ENCODE measurements around the gene PNMA8C. TPM values are rescaled to one million over a fixed set of nuclear protein-coding genes. Genes with fewer than 3 reads are reported as not detected.
A peak's percentile ranks its signal among the peaks of the same experiment; 100 is the strongest.

Gene PNMA8C
- total RNA-seq, 1 donor from 2014 or later = 2.0 TPM

DNA sequence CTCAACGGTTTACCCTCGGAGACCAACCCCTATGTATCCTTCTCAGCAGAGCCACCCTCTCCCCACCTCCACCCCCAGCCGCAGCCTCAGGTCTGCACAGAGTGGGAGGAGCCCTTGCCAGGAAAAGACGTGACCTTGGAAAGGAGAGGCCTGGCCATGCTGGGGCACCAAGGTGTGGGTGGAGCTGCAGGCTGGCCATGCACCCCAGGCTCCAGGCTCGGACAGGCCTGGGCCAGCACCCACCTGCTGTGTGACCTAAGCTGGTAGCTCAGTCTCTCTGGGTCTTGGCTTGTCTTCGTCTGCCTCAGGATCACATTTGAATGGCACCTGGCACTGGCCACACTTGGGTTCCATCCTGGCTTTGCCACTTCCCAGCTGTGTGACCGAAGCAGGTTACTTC, 44.9 kb downstream of the PNMA8C start:
- peak; percentile 52 for DNase-seq (ENCODE audit: extremely low spot score, unreplicated experiment)
- no peak overlapping the region for H3K27ac Mint-ChIP-seq
- H3K27me3 Mint-ChIP-seq = no peaks in the 10 kb centered on the region
- peaks cover 54% of the 10 kb centered on the region for H3K36me3 Mint-ChIP-seq
- no peak overlapping the region for H3K4me3 Mint-ChIP-seq
- no peaks in the 10 kb centered on the region for H3K4me1 Mint-ChIP-seq (ENCODE audit: unreplicated experiment)
- no peaks in the 10 kb centered on the region for H3K9me3 Mint-ChIP-seq
- TF ChIP-seq, protein P1, sequence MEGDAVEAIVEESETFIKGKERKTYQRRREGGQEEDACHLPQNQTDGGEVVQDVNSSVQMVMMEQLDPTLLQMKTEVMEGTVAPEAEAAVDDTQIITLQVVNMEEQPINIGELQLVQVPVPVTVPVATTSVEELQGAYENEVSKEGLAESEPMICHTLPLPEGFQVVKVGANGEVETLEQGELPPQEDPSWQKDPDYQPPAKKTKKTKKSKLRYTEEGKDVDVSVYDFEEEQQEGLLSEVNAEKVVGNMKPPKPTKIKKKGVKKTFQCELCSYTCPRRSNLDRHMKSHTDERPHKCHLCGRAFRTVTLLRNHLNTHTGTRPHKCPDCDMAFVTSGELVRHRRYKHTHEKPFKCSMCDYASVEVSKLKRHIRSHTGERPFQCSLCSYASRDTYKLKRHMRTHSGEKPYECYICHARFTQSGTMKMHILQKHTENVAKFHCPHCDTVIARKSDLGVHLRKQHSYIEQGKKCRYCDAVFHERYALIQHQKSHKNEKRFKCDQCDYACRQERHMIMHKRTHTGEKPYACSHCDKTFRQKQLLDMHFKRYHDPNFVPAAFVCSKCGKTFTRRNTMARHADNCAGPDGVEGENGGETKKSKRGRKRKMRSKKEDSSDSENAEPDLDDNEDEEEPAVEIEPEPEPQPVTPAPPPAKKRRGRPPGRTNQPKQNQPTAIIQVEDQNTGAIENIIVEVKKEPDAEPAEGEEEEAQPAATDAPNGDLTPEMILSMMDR (conservative IDR thresholded peaks at IDR 0.05) = no peak

DNA sequence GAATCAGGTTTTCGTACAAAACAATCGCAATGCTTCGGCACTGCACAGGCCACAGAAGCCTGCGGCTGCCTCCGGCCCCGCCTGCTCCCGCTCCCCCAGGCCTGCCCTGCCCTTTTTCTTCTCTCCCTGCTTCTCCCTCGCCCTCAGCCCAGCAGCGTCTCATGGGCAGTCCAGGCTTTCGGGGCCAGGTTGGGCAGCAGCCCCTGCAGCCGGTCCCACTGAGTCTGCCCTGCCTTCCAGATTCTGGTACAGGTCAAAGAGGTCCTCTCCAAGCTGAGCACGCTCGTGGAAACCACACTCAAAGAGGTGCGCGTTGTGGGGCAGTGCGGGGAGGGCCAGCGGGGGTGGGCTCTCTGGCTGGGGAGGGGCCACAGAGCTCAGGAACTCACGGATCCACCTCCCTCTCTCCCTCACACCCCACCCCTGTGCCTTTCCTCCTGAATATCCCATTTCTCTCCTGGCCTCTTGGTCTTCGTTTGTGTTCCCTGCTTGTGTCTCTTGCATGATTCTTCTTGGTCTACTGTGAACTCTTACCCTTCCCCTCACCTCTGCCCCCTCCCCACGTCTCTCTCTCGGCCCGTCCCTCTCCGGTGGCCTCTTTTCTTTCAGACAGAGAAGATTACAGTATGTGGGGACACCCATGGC, 45.4 kb downstream of the PNMA8C start:
- peak; percentile 57 for DNase-seq (ENCODE audit: extremely low spot score, unreplicated experiment)
- no peaks in the 10 kb centered on the region for H3K4me1 Mint-ChIP-seq (ENCODE audit: unreplicated experiment)
- TF ChIP-seq, protein P1 (conservative IDR thresholded peaks at IDR 0.05) = no peak
- H3K27ac Mint-ChIP-seq = no peak overlapping the region
- no peaks in the 10 kb centered on the region for H3K9me3 Mint-ChIP-seq
- H3K4me3 Mint-ChIP-seq = no peak overlapping the region
- H3K27me3 Mint-ChIP-seq = no peaks in the 10 kb centered on the region
- peaks cover 50% of the 10 kb centered on the region for H3K36me3 Mint-ChIP-seq

DNA sequence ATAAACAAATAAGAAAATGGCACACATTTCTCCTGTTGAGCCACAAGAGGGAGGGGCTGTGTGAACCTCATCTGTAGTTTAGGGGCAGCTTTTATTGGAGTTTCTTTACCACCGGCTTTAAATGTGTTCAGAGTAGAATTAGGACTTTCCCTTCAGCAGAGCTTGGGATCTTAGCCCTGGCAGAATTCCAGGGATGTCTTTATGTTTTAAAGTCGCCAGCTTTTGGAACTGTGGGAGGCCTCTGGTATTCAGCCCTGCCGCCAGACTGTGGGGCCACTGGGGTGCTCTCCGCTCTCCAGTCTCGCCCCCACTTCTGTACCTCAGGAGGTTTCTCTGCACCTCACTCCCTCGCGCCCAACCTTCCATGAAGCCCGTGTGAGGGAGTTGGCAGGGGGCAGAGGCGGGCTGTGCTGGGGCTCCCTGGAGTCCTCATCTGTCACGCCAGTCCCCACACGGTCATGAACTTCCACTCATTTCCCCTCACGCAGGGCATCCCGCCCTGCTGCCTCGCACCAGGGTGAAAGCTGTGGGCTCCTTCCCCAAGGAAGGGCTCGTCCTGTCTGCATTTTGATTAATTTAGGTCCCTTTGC, 46.9 kb downstream of the PNMA8C start:
- Mint-ChIP-seq H3K4me1 (ENCODE audit: unreplicated experiment) (no peaks in the 10 kb centered on the region), H3K4me3 (no peak overlapping the region), H3K27ac (no peak overlapping the region), H3K36me3 (peaks cover 49% of the 10 kb centered on the region), H3K27me3 (no peaks in the 10 kb centered on the region), H3K9me3 (no peaks in the 10 kb centered on the region)
- TF ChIP-seq, protein P1 (conservative IDR thresholded peaks at IDR 0.05) = no peak
- DNase-seq (ENCODE audit: extremely low spot score, unreplicated experiment) = peak; percentile 53

DNA sequence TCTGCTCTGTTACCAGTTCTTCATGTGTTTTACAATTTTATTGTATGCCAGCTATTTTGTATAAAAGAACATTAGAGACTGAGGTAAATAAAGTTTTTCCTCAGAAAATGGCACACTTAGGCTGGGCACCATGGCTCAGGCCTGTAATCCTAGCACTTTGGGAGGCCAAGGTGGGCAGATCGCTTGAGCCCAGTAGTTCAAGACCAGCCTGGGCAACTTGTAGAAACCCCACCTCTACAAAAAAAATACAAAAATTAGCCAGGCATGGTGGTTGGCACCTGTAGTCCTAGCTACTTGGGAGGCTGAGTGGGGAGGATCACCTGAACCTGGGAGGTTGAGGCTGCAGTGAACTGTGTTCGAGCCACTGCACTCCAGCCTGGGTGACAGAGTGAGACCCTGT, 47.4 kb downstream of the PNMA8C start:
- DNase-seq (ENCODE audit: extremely low spot score, unreplicated experiment) = no peak
- Mint-ChIP-seq H3K27ac (no peak overlapping the region), H3K4me1 (ENCODE audit: unreplicated experiment) (no peaks in the 10 kb centered on the region), H3K27me3 (no peaks in the 10 kb centered on the region), H3K36me3 (peaks cover 49% of the 10 kb centered on the region), H3K4me3 (no peak overlapping the region), H3K9me3 (no peaks in the 10 kb centered on the region)
- TF ChIP-seq, protein P1 (conservative IDR thresholded peaks at IDR 0.05) = no peak

DNA sequence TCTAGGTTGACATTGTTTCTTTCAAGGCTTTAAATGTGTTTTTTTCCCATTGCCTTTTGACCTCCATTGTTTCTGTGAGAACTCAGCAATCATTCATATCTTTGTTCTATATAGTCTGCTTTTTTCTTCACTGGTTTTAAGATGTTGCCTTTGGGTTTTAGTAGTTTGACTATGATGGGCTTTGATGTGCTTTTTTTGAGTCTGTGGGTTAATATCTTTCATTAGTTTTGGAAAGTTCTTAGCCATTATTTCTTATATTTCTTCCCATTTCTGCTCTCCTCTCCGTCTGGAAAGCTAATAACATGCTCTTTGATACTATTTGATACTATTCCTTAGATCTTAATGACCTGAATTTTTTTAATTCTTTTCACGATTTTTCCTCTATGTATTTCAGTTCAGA, 48.0 kb downstream of the PNMA8C start:
- H3K27ac Mint-ChIP-seq = no peak overlapping the region
- no peak for DNase-seq (ENCODE audit: extremely low spot score, unreplicated experiment)
- TF ChIP-seq, protein P1 (conservative IDR thresholded peaks at IDR 0.05) = no peak
- peaks cover 52% of the 10 kb centered on the region for H3K36me3 Mint-ChIP-seq
- H3K4me3 Mint-ChIP-seq = no peak overlapping the region
- no peaks in the 10 kb centered on the region for H3K4me1 Mint-ChIP-seq (ENCODE audit: unreplicated experiment)
- no peaks in the 10 kb centered on the region for H3K27me3 Mint-ChIP-seq
- no peaks in the 10 kb centered on the region for H3K9me3 Mint-ChIP-seq
